Activated CD4-positive, alpha-beta memory T cell treated with anti-CD3 and anti-CD28 coated beads for 36 hours (primary cell): ENCODE data around the gene SH2D4B. TPM values are rescaled to one million over a fixed set of nuclear protein-coding genes. Genes with fewer than 3 reads are reported as not detected.

Source experiments
- CTCF ChIA-PET: fragments of 350-600 bp; sonication (Branson Sonifier 250); formaldehyde crosslinking; loops from one replicate; lab custom pipeline; 2021; ENCODE audit warnings: antibody characterized with exemption, inconsistent platforms; lab: Charles Lee
- POLR2A ChIA-PET: fragments of 350-600 bp; sonication (Branson Sonifier 250); formaldehyde crosslinking; loops from one replicate; lab custom pipeline; 2021; ENCODE audit warnings: antibody characterized with exemption; lab: Charles Lee
- DNase-seq: peaks from one replicate; pipeline ENCODE4 v3.0.0-alpha.2; 2020
- H3K27ac Mint-ChIP-seq: one replicate; pipeline ENCODE4 v1.8.0; 2021; ENCODE audit warnings: mixed read lengths
- H3K27me3 Mint-ChIP-seq: one replicate; pipeline ENCODE4 v1.8.0; 2021; ENCODE audit warnings: mixed read lengths
- H3K36me3 Mint-ChIP-seq: one replicate; pipeline ENCODE4 v1.8.0; 2021; ENCODE audit warnings: mixed read lengths
- H3K4me1 Mint-ChIP-seq: one replicate; pipeline ENCODE4 v1.8.0; 2021; ENCODE audit warnings: low read depth, mixed read lengths
- H3K4me3 Mint-ChIP-seq: one replicate; pipeline ENCODE4 v1.8.0; 2021; ENCODE audit warnings: mild to moderate bottlenecking, mixed read lengths
- H3K9me3 Mint-ChIP-seq: one replicate; pipeline ENCODE4 v1.8.0; 2021; ENCODE audit warnings: mixed read lengths
- intact Hi-C: fragments of 100-400 bp; cut with micrococcal nuclease; formaldehyde crosslinking; loops from one replicate; pipeline ENCODE4 v1.15.1; 2023
- total RNA-seq, 2 experiments: library from RNA; stranded (reverse); gene quantifications; one replicate each; pipeline ENCODE4 v1.2.3, GENCODE V29; 2021

The SH2D4B gene
- total RNA-seq, 2 experiments from 2014 or later = 0.12 TPM; not detected in 1

- H3K4me3 Mint-ChIP-seq = no peak overlapping the region
- intact Hi-C loops = no loop called here
- H3K4me1 Mint-ChIP-seq = no peaks in the 10 kb centered on the region
- H3K9me3 Mint-ChIP-seq = no peaks in the 10 kb centered on the region
- H3K27ac Mint-ChIP-seq = no peak overlapping the region
- no peak for DNase-seq
- H3K36me3 Mint-ChIP-seq = no peaks in the 10 kb centered on the region
- no peaks in the 10 kb centered on the region for H3K27me3 Mint-ChIP-seq
- CTCF ChIA-PET = no interaction called here
- POLR2A ChIA-PET = no interaction called here
These were observed 65.2 kb downstream of the SH2D4B start for GRCh38 chr10:80602881-80603280.

GRCh38 chr10:80603516-80603915, 65.8 kb downstream of the SH2D4B start:
- Mint-ChIP-seq H3K27me3 (no peaks in the 10 kb centered on the region), H3K4me1 (no peaks in the 10 kb centered on the region), H3K36me3 (no peaks in the 10 kb centered on the region), H3K9me3 (no peaks in the 10 kb centered on the region), H3K4me3 (no peak overlapping the region), H3K27ac (no peak overlapping the region)
- CTCF ChIA-PET = interaction anchor here (1.0 kb wide), 1 partner anchor 58 kb away, joined by 3 read pairs; no protein-coding TSS in a partner anchor
- POLR2A ChIA-PET = no interaction called here
- intact Hi-C loops = no loop called here
- DNase-seq = no peak

- CTCF ChIA-PET = interaction anchor here (1.8 kb wide), 1 partner anchor 12 kb away, joined by 8 read pairs; no protein-coding TSS in a partner anchor
- no peak for DNase-seq
- H3K9me3 Mint-ChIP-seq = no peaks in the 10 kb centered on the region
- no peaks in the 10 kb centered on the region for H3K4me1 Mint-ChIP-seq
- H3K4me3 Mint-ChIP-seq = no peak overlapping the region
- POLR2A ChIA-PET = no interaction called here
- intact Hi-C loops = no loop called here
- H3K27ac Mint-ChIP-seq = no peak overlapping the region
- H3K36me3 Mint-ChIP-seq = no peaks in the 10 kb centered on the region
- no peaks in the 10 kb centered on the region for H3K27me3 Mint-ChIP-seq
These were observed 71.0 kb downstream of the SH2D4B start for GRCh38 chr10:80608706-80609105.

GRCh38 chr10:80609331-80609730, 71.6 kb downstream of the SH2D4B start:
- no peak for DNase-seq
- POLR2A ChIA-PET = no interaction called here
- no peak overlapping the region for H3K4me3 Mint-ChIP-seq

GRCh38 chr10:80611481-80612185, 73.9 kb downstream of the SH2D4B start:
- no peak for DNase-seq
- Mint-ChIP-seq H3K36me3 (no peaks in the 10 kb centered on the region), H3K9me3 (no peaks in the 10 kb centered on the region), H3K27me3 (no peaks in the 10 kb centered on the region), H3K27ac (no peak overlapping the region), H3K4me3 (no peak overlapping the region), H3K4me1 (no peaks in the 10 kb centered on the region)
- ChIA-PET POLR2A (no interaction called here), CTCF (interaction anchor here (1.6 to 1.9 kb wide), 2 partner anchors 12 to 15 kb away, joined by 4 to 6 read pairs; no protein-coding TSS in a partner anchor)
- intact Hi-C loops = no loop called here

More at GRCh38 chr10:80609331-80609730, 71.6 kb downstream of the SH2D4B start:
- Mint-ChIP-seq H3K27me3 (no peaks in the 10 kb centered on the region), H3K27ac (no peak overlapping the region), H3K4me1 (no peaks in the 10 kb centered on the region), H3K9me3 (no peaks in the 10 kb centered on the region), H3K36me3 (no peaks in the 10 kb centered on the region)
- intact Hi-C loops = no loop called here
- CTCF ChIA-PET = interaction anchor here (1.8 kb wide), 1 partner anchor 13 kb away, joined by 8 read pairs; no protein-coding TSS in a partner anchor

- no peaks in the 10 kb centered on the region for H3K9me3 Mint-ChIP-seq
- no peak overlapping the region for H3K27ac Mint-ChIP-seq
- DNase-seq = no peak
- no peaks in the 10 kb centered on the region for H3K36me3 Mint-ChIP-seq
- intact Hi-C loops = no loop called here
- no peaks in the 10 kb centered on the region for H3K4me1 Mint-ChIP-seq
- ChIA-PET POLR2A (no interaction called here), CTCF (interaction anchor here (1.9 kb wide), 1 partner anchor 13 kb away, joined by 6 read pairs; no protein-coding TSS in a partner anchor)
- no peaks in the 10 kb centered on the region for H3K27me3 Mint-ChIP-seq
- H3K4me3 Mint-ChIP-seq = no peak overlapping the region
These were observed 74.6 kb downstream of the SH2D4B start for GRCh38 chr10:80612261-80612660.

- DNase-seq = no peak
- Mint-ChIP-seq H3K4me3 (no peak overlapping the region), H3K27me3 (no peaks in the 10 kb centered on the region), H3K4me1 (no peaks in the 10 kb centered on the region), H3K36me3 (no peaks in the 10 kb centered on the region), H3K9me3 (no peaks in the 10 kb centered on the region), H3K27ac (no peak overlapping the region)
- ChIA-PET CTCF (interaction anchor here (1.9 kb wide), 1 partner anchor 14 kb away, joined by 6 read pairs; no protein-coding TSS in a partner anchor), POLR2A (no interaction called here)
- intact Hi-C loops = no loop called here
These were observed 75.9 kb downstream of the SH2D4B start for GRCh38 chr10:80613466-80614170.

GRCh38 chr10:80614576-80615416, 77.1 kb downstream of the SH2D4B start:
- no peaks in the 10 kb centered on the region for H3K9me3 Mint-ChIP-seq
- H3K27ac Mint-ChIP-seq = no peak overlapping the region
- no peak overlapping the region for H3K4me3 Mint-ChIP-seq
- no peaks in the 10 kb centered on the region for H3K27me3 Mint-ChIP-seq
- CTCF ChIA-PET = no interaction called here
- POLR2A ChIA-PET = no interaction called here
- intact Hi-C loops = no loop called here
- no peaks in the 10 kb centered on the region for H3K36me3 Mint-ChIP-seq
- H3K4me1 Mint-ChIP-seq = no peaks in the 10 kb centered on the region
- DNase-seq = no peak

GRCh38 chr10:80617807-80618206, 80.1 kb downstream of the SH2D4B start:
- CTCF ChIA-PET = interaction anchor here (1.6 to 2.9 kb wide), 2 partner anchors 21 to 45 kb away, joined by 4 to 10 read pairs; no protein-coding TSS in a partner anchor

GRCh38 chr10:80619036-80619435, 81.3 kb downstream of the SH2D4B start:
- no peak overlapping the region for H3K27ac Mint-ChIP-seq
- no peaks in the 10 kb centered on the region for H3K4me1 Mint-ChIP-seq
- POLR2A ChIA-PET = no interaction called here
- H3K36me3 Mint-ChIP-seq = no peaks in the 10 kb centered on the region
- DNase-seq = no peak
- H3K9me3 Mint-ChIP-seq = no peaks in the 10 kb centered on the region
- no peaks in the 10 kb centered on the region for H3K27me3 Mint-ChIP-seq
- no peak overlapping the region for H3K4me3 Mint-ChIP-seq
- CTCF ChIA-PET = interaction anchor here (2.9 kb wide), 1 partner anchor 22 kb away, joined by 10 read pairs; no protein-coding TSS in a partner anchor
- intact Hi-C loops = no loop called here

More at GRCh38 chr10:80617807-80618206, 80.1 kb downstream of the SH2D4B start:
- Mint-ChIP-seq H3K9me3 (no peaks in the 10 kb centered on the region), H3K36me3 (no peaks in the 10 kb centered on the region), H3K27ac (no peak overlapping the region), H3K4me1 (no peaks in the 10 kb centered on the region), H3K4me3 (no peak overlapping the region), H3K27me3 (no peaks in the 10 kb centered on the region)
- POLR2A ChIA-PET = no interaction called here
- intact Hi-C loops = no loop called here
- DNase-seq = no peak

- H3K27ac Mint-ChIP-seq = no peak overlapping the region
- intact Hi-C loops = no loop called here
- no peak for DNase-seq
- no peaks in the 10 kb centered on the region for H3K9me3 Mint-ChIP-seq
- no peaks in the 10 kb centered on the region for H3K36me3 Mint-ChIP-seq
- ChIA-PET CTCF (no interaction called here), POLR2A (no interaction called here)
- H3K4me3 Mint-ChIP-seq = no peak overlapping the region
- no peaks in the 10 kb centered on the region for H3K27me3 Mint-ChIP-seq
- H3K4me1 Mint-ChIP-seq = no peaks in the 10 kb centered on the region
These were observed 84.5 kb downstream of the SH2D4B start for GRCh38 chr10:80622153-80622552.

GRCh38 chr10:80630324-80630723, 92.6 kb downstream of the SH2D4B start:
- ChIA-PET POLR2A (no interaction called here), CTCF (no interaction called here)
- intact Hi-C loops = no loop called here
- Mint-ChIP-seq H3K27me3 (no peaks in the 10 kb centered on the region), H3K27ac (no peak overlapping the region), H3K9me3 (no peaks in the 10 kb centered on the region), H3K4me3 (no peak overlapping the region), H3K4me1 (no peaks in the 10 kb centered on the region), H3K36me3 (no peaks in the 10 kb centered on the region)
- no peak for DNase-seq
